ENCODE data around the gene TM4SF4.

Gene TM4SF4

GRCh38 chr3:149486726-149487125, 12.2 kb downstream of the TM4SF4 start:
- no peak for DNase-seq (ENCODE audit: low spot score)

GRCh38 chr3:149487598-149488197, 13.2 kb downstream of the TM4SF4 start:
- DNase-seq (ENCODE audit: low spot score): peak; percentile 16

GRCh38 chr3:149489060-149489690, 14.7 kb downstream of the TM4SF4 start:
- DNase-seq (ENCODE audit: low spot score): no peak

GRCh38 chr3:149490260-149490971, 15.9 kb downstream of the TM4SF4 start:
- DNase-seq (ENCODE audit: low spot score): no peak

- no peak for DNase-seq (ENCODE audit: low spot score)
Measured at GRCh38 chr3:149493315-149494021, 19.0 kb downstream of the TM4SF4 start.

GRCh38 chr3:149494022-149494758, 19.7 kb downstream of the TM4SF4 start:
- DNase-seq (ENCODE audit: low spot score): peak; percentile 33

GRCh38 chr3:149494759-149495580, 20.5 kb downstream of the TM4SF4 start:
- peak; percentile 25 for DNase-seq (ENCODE audit: low spot score)

GRCh38 chr3:149495581-149496125, 21.2 kb downstream of the TM4SF4 start:
- no peak for DNase-seq (ENCODE audit: low spot score)

- DNase-seq (ENCODE audit: low spot score): no peak
Measured at GRCh38 chr3:149496891-149497290, 22.4 kb downstream of the TM4SF4 start.

- DNase-seq (ENCODE audit: low spot score): no peak
Measured at GRCh38 chr3:149497966-149498670, 23.6 kb downstream of the TM4SF4 start.

GRCh38 chr3:149501524-149501923, 27.0 kb downstream of the TM4SF4 start:
- no peak for DNase-seq (ENCODE audit: low spot score)

GRCh38 chr3:149502438-149502837, 27.9 kb downstream of the TM4SF4 start:
- no peak for DNase-seq (ENCODE audit: low spot score)

GRCh38 chr3:149506540-149506939, 32.0 kb downstream of the TM4SF4 start:
- DNase-seq (ENCODE audit: low spot score): no peak

- no peak for DNase-seq (ENCODE audit: low spot score)
Measured at GRCh38 chr3:149506965-149507364, 32.5 kb downstream of the TM4SF4 start.

- no peak for DNase-seq (ENCODE audit: low spot score)
Measured at GRCh38 chr3:149507491-149508324, 33.2 kb downstream of the TM4SF4 start.

- no peak for DNase-seq (ENCODE audit: low spot score)
Measured at GRCh38 chr3:149509526-149509925, 35.0 kb downstream of the TM4SF4 start.

GRCh38 chr3:149510480-149510879, 36.0 kb downstream of the TM4SF4 start:
- no peak for DNase-seq (ENCODE audit: low spot score)

GRCh38 chr3:149511040-149511626, 36.6 kb downstream of the TM4SF4 start:
- DNase-seq (ENCODE audit: low spot score): no peak
